Adrenal gland (tissue), 12 donors: ENCODE measurements around the gene PGM2. TPM values are rescaled to one million over a fixed set of nuclear protein-coding genes. Genes with fewer than 3 reads are reported as not detected.
"Not testable (repeated sequence)": the region's sequence is repeated elsewhere in the genome, so short reads cannot be mapped to it uniquely, and the experiment has no call there.

Experiments
- DNase-seq, 7 donors: peaks; one replicate each; pipeline ENCODE4 v3.0.0-alpha.2; 2019 to 2020
- H3K27ac ChIP-seq, 5 donors: fragments of 200-600 bp; sonication (generic) in 4 of 5; 1 replicate in 3 of 5; 2 replicates in 2 of 5; pipeline versions ENCODE4 v1.5.1 to v1.8.0; 2016 to 2020; ENCODE audit warnings: mild to moderate bottlenecking in 1 of 5
- H3K27me3 ChIP-seq: fragments of 200-600 bp; 2 replicates; pipeline ENCODE4 v1.8.0; 2021
- H3K36me3 ChIP-seq, 2 donors: fragments of 200-600 bp; replicated peaks in 1 of 2; 1 replicate in 1 of 2; 2 replicates in 1 of 2; pipeline versions ENCODE4 v1.5.1 to v1.8.0; 2018 to 2022
- H3K4me1 ChIP-seq, 2 donors: fragments of 200-600 bp; replicated peaks in 1 of 2; 1 replicate in 1 of 2; 2 replicates in 1 of 2; pipeline versions ENCODE4 v1.5.1 to v1.8.0; 2018 to 2021
- H3K4me3 ChIP-seq, 4 donors: fragments of 200-600 bp; sonication (generic) in 3 of 4; one replicate each; pipeline ENCODE4 v1.5.1; 2016 to 2018
- H3K9me3 ChIP-seq, 3 donors: fragments of 200-600 bp; sonication (generic) in 1 of 3; replicated peaks in 1 of 3; 1 replicate in 2 of 3; 2 replicates in 1 of 3; pipeline versions ENCODE4 v1.5.1 to v1.8.0; 2016 to 2021
- POLR2A ChIP-seq, 2 donors: fragments of 450-650 bp; IDR thresholded peaks; one replicate each; pipeline ENCODE4 v1.6.1; 2017; ENCODE audit warnings: antibody characterized with exemption in 2 of 2, mild to moderate bottlenecking in 2 of 2, moderate library complexity in 1 of 2
- WGBS, 4 donors: extraction: QIAGEN DNeasy Blood & Tissue Kit in 2 of 4; methylation state at CpG; one replicate each; pipeline versions ENCODE4 v1.1.5 to v1.1.7; 2013 to 2017; 5-methylcytosine and 5-hydroxymethylcytosine counted together
- intact Hi-C, 2 donors: fragments of 100-400 bp; cut with DNase I; formaldehyde crosslinking; loops; one replicate each; pipeline versions ENCODE4 v1.14.1 to v1.15.0; 2022 to 2023
- polyA plus RNA-seq, 3 donors: library from polyadenylated mRNA; stranded (reverse); fragments of 200-250 nt in 2 of 3; fragments of 350-450 nt in 1 of 3; fragmentation: Illumina TruSeq in 1 of 3; extraction: RNeasy Lipid Tissue Mini Kit (QIAGEN cat#74804) in 1 of 3; gene quantifications; one replicate each; pipeline ENCODE4 v1.2.3, GENCODE V29; 2013 to 2014
- total RNA-seq, 9 donors: library from RNA; depleted of rRNA in 4 of 9; stranded (reverse); fragments of >200 nt in 4 of 9; fragments of 120-200 nt in 1 of 9; fragmentation: NEBNext Ultra II Directional in 1 of 9; extraction: Animal tissue kit (Norgen Biotek cat#: 25700) in 1 of 9; gene quantifications; one replicate each; pipeline versions ENCODE4 v1.1.0 to v1.2.4, GENCODE V29; 2013 to 2023
- TF ChIP-seq, protein P1 (sequence below), 6 experiments: fragments of 450-650 bp in 4 of 6; fragments of 200-600 bp in 2 of 6; sonication (generic) in 1 of 6; IDR thresholded peaks; 1 replicate in 5 of 6; 2 replicates in 1 of 6; pipeline versions ENCODE4 v1.5.1 to v1.8.0; 2016 to 2021; ENCODE audit warnings: antibody characterized with exemption in 6 of 6, mild to moderate bottlenecking in 2 of 6, moderate library complexity in 1 of 6
- donor health status: healthy with polysubstance abuse.
- donor health status: Bipolar disorder and iron deficiency.
- donor health status: DM: yes; HTN: yes; CAD: no.
- donor health status: DM: no; HTN: no; CAD: no.
- donor health status: DM: no; HTN: no; CAD: no.
- donor health status: DM: yes; HTN: yes; CAD: no.

The PGM2 gene
- total and polyA plus RNA-seq, 12 donors: 6.8 to 59.2 (median 27.2) TPM

DNA sequence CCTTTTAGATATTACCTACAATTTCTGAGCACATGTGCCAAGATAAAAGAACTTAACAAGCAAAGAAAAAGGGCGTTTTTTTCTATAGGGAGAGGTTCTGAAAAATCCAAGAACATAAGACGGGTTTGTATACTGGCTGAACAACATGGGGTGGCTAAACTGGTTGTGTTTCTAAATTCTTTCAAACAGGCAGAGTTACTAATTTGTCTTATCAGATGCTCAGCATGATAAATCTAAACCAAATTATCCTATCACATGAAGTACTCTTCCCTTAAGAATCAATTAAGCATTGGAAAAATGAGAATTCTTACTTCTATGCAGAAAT lies 45.4 kb upstream of the PGM2 start:
- DNase-seq: no peak
- no peaks in the 10 kb centered on the region for H3K4me1 ChIP-seq
- TF ChIP-seq POLR2A (IDR thresholded peaks at IDR 0.05): no peak
- TF ChIP-seq, protein P1, sequence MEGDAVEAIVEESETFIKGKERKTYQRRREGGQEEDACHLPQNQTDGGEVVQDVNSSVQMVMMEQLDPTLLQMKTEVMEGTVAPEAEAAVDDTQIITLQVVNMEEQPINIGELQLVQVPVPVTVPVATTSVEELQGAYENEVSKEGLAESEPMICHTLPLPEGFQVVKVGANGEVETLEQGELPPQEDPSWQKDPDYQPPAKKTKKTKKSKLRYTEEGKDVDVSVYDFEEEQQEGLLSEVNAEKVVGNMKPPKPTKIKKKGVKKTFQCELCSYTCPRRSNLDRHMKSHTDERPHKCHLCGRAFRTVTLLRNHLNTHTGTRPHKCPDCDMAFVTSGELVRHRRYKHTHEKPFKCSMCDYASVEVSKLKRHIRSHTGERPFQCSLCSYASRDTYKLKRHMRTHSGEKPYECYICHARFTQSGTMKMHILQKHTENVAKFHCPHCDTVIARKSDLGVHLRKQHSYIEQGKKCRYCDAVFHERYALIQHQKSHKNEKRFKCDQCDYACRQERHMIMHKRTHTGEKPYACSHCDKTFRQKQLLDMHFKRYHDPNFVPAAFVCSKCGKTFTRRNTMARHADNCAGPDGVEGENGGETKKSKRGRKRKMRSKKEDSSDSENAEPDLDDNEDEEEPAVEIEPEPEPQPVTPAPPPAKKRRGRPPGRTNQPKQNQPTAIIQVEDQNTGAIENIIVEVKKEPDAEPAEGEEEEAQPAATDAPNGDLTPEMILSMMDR (IDR thresholded peaks at IDR 0.05): no peak
- no peak overlapping the region for H3K4me3 ChIP-seq
- no peaks in the 10 kb centered on the region for H3K36me3 ChIP-seq
- no peaks in the 10 kb centered on the region for H3K27me3 ChIP-seq
- 63 to 70% (median 66%) methylated on average over 2 of the region's 2 CpGs for WGBS, 4 donors
- H3K9me3 ChIP-seq: no peaks in the 10 kb centered on the region
- intact Hi-C loops: no loop called here
- H3K27ac ChIP-seq: no peak overlapping the region

DNA sequence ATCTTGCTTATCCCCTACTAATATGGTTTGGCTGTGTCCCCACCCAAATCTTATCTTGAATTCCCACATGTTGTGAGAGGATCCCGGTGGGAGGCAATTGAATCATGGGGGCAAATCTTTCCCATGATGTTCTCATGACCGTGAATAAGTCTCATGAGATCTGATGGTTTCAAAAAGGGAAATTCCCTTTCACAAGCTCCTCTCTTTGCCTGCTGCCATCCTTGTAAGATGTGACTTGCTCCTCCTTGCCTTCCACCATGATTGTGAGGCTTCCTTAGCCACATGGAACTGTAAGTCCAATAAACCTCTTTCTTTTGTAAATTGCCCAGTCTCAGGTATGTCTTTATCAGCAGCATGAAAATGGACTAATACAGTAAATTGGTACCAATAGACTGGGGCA lies 40.2 kb upstream of the PGM2 start:
- H3K4me3 ChIP-seq, H3K27me3 ChIP-seq, H3K4me1 ChIP-seq, DNase-seq, intact Hi-C loops, H3K9me3 ChIP-seq, H3K36me3 ChIP-seq, H3K27ac ChIP-seq: not testable (repeated sequence)
- WGBS, 4 donors: 86 to 96% (median 90%) methylated on average over 2 of the region's 2 CpGs

DNA sequence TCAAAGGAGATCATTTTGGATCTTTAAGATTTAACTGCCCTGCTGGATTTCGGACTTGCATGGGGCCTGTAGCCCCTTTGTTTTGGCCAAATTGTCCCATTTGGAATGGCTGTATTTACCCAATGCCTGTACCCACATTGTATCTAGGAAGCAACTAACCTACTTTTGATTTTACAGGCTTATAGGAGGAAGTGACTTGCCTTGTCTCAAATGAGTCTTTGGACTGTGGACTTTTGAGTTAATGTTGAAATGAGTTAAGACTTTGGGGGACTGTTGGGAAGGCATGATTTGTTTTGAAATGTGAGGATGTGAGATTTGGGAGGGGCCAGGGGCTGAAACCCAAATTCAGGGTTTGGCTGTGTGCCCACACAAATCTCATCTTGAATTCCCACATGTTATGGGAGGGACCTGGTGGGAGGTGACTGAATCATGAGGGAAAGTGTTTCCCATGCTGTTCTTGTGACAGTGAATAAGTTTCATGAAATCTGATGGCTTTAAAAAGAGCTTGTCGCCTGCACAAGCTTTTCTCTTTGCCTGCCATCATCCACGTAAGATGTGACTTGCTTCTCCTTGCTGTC lies 38.5 kb upstream of the PGM2 start:
- H3K9me3 ChIP-seq, H3K4me3 ChIP-seq, H3K36me3 ChIP-seq, intact Hi-C loops, H3K27ac ChIP-seq, H3K27me3 ChIP-seq, DNase-seq, H3K4me1 ChIP-seq: not testable (repeated sequence)
- WGBS, 4 donors: 72 to 88% (median 82%) methylated on average over 3 of the region's 3 CpGs

DNA sequence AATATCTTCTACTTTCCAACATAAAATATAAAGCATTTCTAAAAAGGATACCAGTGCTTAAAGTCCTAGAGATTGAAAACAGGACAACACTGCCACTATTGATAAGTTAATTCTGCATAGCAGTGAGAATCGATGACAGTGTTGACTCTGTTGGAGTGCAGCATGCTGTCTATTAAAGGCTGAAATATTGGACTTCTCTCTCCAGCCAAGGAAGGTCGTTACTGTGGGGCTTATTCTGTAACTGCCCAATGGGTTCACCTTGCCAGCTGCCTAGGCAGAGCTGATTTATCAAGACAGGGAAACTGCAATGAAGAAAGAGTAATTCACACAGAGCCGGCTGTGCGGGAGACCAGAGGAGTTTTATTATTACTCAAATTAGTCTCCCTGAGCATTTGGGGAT lies 37.7 kb upstream of the PGM2 start:
- H3K4me1 ChIP-seq: no peaks in the 10 kb centered on the region
- DNase-seq: no peak
- H3K4me3 ChIP-seq: no peak overlapping the region
- no peaks in the 10 kb centered on the region for H3K36me3 ChIP-seq
- H3K9me3 ChIP-seq: no peaks in the 10 kb centered on the region
- no peak overlapping the region for H3K27ac ChIP-seq
- H3K27me3 ChIP-seq: no peaks in the 10 kb centered on the region
- intact Hi-C loops: no loop called here
- no peak for TF ChIP-seq POLR2A (IDR thresholded peaks at IDR 0.05)
- TF ChIP-seq, protein P1 (IDR thresholded peaks at IDR 0.05): no peak
- WGBS, 4 donors: 57 to 71% (median 63%) methylated on average over 4 of the region's 4 CpGs

DNA sequence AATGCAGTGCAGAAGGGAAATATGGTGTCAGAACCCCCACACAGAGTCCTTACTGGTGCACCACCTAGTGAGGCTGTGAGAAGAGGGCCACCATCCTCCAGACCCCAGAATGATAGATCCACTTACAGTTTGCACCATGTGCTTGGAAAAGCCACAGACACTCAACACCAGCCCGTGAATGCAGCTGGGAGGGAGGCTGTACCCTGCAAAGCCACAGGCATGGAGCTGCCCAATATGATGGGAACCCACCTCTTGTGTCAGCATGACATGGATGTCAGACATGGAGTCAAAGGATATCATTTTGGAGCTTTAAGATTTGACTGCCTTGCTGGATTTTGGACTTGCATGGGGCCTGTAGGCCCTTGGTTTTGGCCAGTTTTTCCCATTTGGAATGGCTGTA lies 34.2 kb upstream of the PGM2 start:
- H3K27ac ChIP-seq: no peak overlapping the region
- intact Hi-C loops: no loop called here
- no peaks in the 10 kb centered on the region for H3K9me3 ChIP-seq
- H3K27me3 ChIP-seq: no peaks in the 10 kb centered on the region
- H3K4me1 ChIP-seq: no peaks in the 10 kb centered on the region
- DNase-seq: no peak
- WGBS, 4 donors: 50 to 84% (median 84%) methylated on average over 1 of the region's 1 CpG
- no peaks in the 10 kb centered on the region for H3K36me3 ChIP-seq
- H3K4me3 ChIP-seq: no peak overlapping the region
- TF ChIP-seq POLR2A (IDR thresholded peaks at IDR 0.05): no peak
- TF ChIP-seq, protein P1 (IDR thresholded peaks at IDR 0.05): no peak
